Inflammatory macrophage treated with lipopolysaccharide for 4 hours (primary cell): ENCODE data around the gene KLHDC10.
A peak's percentile ranks its signal among the peaks of the same experiment; 100 is the strongest.
"Not testable (repeated sequence)": the region's sequence is repeated elsewhere in the genome, so short reads cannot be mapped to it uniquely, and the experiment has no call there.

Experiments used
- DNase-seq: peaks from one replicate; pipeline ENCODE4 v3.0.0-alpha.2; 2020

The KLHDC10 gene

GRCh38 chr7:130118801-130119200 is 48.5 kb downstream of the KLHDC10 start:
- DNase-seq, result no peak

- DNase-seq, result no peak
Measured at GRCh38 chr7:130123501-130123900, 53.2 kb downstream of the KLHDC10 start.

GRCh38 chr7:130124711-130125110 is 54.4 kb downstream of the KLHDC10 start:
- no peak for DNase-seq

DNA sequence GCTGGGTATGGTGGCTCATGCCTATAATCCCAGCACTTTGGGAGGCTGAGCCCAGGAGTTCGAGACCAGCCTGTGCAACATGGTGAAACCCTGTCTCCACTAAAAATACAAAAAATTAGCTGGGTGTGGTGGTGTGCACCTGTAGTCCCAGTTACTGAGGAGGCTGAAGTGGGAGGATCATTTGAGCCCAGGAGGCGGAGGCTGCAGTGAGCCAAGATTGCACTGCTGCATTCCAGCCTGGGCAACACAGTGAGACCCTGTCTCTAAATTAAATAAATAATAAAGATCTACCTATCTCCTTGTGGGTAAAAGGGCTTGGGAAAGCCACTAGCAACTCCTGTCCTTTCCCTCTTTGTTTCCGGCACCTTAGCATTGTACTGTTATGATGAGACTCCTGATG is 56.5 kb downstream of the KLHDC10 start:
- DNase-seq, result not testable (repeated sequence)

DNA sequence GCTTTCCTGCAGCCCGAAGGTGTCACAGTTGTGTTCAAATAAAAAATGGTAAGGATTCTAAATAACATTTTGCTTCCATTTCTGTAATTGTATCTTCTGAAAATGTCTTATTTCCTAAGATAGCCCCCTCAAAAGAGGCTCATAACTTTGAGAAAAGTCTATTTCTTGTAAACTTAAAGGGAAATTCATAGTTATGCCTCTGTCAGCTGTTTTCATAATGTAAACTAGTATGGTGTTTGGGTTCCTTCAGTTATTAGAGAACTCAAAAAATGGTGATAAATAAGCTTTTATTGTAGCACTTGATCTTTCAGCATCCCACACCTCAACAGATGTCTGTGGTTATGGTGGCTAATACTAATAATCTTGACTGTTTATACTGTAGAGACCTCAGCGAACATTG is 57.1 kb downstream of the KLHDC10 start:
- DNase-seq, result no peak

GRCh38 chr7:130127821-130128317 is 57.5 kb downstream of the KLHDC10 start:
- DNase-seq, result no peak

- DNase-seq, result no peak
Measured at GRCh38 chr7:130129011-130129411, 58.7 kb downstream of the KLHDC10 start.

GRCh38 chr7:130131191-130131834 is 61.0 kb downstream of the KLHDC10 start:
- DNase-seq, result no peak

- no peak for DNase-seq
Measured at GRCh38 chr7:130131964-130132875, 61.9 kb downstream of the KLHDC10 start.

- no peak for DNase-seq
Measured at GRCh38 chr7:130133029-130133782, 62.9 kb downstream of the KLHDC10 start.

- no peak for DNase-seq
Measured at GRCh38 chr7:130134106-130134636, 63.8 kb downstream of the KLHDC10 start.

DNA sequence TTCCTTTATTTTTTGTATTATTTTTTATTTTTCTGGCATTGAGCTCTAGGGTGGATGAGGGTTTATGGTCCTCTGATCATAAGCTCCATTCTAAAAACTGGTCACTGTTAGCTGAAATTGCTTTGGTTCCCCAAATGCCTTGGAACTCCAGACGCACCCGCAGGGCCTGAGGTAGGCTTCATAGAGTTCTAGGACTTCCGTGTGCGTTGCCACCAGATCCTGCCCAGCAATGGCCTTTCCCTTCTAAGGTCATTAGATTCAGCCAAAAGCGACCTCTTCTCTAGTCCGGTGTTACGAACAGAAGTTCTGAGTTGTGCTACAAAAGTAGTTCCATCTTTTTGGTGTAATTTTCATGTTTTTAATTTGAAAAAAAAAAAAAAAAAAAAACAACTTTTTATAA is 64.4 kb downstream of the KLHDC10 start:
- no peak for DNase-seq

DNA sequence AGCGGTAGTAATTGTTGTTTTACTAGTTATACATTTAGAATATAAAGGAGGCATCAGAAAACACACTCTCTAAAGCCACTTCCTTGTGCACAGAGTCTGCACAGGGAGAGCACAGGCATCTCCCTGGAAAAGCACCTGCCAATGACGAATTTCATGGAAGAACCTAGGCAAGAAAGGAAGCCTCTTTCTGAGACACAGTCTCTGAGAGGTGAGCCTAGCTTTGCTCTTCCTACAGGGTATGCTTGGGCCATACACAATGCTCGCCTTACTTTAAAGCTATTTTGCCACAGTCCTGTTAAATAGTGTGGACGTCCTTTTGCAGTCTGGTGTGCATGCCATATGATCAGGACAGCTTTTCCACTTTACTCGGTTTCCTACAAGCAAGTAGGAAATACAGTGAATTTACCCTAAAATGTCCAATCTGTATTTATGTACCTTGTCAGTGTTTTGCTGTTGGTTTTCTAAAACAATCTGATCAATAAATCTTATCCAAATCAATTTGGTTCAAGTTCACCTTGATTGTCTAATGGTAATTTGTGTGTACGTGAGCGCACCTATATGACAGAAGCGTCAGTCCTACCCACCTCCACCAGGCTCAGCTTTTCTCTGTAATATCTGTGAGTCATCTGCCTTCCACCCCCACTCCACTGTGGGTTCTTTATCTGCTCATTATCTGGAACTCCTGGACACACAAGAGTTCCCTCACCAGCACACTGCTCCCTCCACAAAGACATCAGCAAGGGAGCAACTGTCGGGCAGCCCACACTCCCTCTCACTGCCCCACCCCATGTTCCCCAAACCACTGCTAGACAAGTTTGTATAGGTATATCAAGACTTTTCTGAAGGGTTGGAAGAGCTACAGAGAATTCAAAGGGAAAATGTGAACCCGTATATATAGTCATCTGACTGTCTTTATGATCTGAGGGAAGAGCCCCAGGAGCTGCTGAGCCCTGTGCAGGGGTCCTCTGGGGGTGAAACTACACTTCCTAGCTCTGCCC is 65.2 kb downstream of the KLHDC10 start:
- DNase-seq, result no peak

DNA sequence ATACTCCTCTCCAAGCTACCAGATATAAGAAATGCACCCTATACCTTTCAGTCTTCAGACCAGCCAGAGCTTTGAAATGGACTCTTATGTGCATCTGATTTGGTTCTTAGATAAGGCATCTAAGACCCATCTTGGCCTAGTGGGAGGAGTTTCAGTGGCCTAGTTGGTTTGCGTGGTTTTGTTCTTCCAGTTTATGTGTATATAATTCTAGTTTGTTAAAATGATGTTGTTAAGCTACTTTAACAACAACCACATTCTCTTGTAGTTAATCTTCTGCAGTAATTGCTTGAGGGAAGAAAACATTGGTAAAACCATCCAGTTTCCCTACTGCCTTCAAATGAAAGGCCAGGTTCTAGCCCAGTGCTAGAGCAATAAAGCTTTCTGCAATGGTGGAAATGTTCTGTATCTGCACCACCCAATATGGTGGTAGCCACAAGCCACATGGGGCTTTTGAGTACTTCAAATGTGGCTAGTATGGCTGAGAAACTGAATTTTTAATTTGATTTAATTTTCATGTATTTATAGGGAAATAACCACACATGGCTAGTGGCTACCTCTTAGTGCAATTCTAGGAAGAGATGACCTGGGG is 66.3 kb downstream of the KLHDC10 start:
- DNase-seq, result no peak

DNA sequence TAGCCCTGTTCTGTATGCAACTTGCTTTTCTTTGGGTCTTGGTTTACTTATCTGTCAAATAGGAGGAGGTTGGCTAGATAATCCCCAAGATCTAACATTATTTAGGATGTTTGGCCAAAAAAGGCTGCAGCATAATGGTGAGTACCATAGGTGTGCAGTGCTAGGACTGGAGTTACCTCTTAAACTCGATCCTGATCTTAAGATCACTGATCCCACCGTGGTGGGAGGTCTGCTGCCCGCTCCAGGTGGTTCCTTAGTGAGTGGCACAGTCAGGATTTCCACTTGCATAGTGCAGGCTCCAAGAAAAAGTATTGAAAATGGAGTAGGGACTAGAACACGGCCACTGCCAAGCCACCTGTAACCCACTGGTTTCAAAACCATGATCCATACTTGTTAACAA is 66.9 kb downstream of the KLHDC10 start:
- DNase-seq, result no peak

DNA sequence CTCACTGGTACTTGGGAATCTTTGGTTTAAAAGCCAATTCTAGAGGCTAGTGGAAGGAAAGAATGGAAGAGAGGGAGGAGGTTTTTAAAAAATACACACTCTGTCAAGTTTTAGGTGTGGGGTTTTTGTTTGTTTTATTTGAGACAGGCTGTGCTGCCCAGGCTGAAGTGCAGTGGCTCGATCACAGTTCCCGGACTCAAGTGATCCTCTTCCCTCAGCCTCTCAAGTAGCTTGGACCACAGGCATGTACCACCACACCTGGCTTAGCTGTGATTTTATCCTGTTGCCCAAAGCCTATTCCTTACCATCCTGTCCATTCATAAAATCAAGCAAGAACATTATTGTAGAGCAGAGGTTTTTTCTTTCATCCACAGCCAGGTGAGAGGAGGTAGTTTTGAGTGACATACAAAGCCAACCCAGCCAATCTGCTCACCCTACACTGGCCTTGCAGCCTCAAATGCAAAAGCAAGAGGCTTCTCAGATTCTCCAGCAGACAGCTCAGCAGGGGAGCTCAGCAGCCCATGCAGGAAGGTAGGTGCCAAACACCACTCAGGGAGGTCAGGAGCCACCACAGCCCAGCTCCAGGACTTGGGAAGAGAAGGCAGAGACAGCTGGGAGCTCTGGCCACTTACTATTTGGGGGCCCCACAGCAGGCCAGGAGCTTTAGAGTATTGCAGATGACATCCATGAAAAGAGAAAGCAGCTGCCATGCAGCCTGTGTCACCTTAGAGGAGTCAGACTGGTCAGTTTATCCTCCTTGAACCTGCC is 69.0 kb downstream of the KLHDC10 start:
- no peak for DNase-seq

DNA sequence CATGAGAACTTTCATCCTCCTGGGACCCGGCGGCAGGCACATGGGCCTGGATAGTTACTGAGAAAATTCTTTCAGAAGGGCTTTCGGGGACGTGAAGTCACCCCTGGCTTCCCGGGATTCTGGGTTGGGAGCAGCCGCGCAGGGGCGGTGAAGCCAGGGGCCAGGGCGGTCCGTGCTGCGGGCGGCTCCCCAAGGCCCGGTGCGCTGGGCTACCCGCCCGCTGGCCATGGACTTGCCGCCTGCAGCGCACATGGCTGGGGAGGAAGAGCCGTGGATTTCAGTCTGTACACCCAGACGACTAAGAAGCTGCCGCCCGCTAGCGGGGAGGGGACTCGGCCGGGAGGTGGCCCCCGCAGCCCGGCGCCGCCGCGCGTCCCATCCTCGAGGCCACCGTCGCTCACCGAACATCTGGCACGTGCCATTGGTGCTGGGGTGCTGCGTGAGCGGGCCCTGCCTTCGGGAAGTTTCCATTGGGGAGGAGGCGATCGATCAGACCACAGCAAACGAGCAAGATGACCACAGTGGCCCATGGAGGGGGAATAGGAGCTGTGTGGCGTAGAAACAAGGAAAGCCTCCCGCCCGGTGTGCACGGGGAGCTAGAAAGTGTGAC is 70.3 kb downstream of the KLHDC10 start:
- no peak for DNase-seq

GRCh38 chr7:130141161-130141883 is 71.0 kb downstream of the KLHDC10 start:
- peak; percentile 13 for DNase-seq

GRCh38 chr7:130141884-130142653 is 71.7 kb downstream of the KLHDC10 start:
- no peak for DNase-seq
